ENCODE results near the gene LSM2.

DNA sequence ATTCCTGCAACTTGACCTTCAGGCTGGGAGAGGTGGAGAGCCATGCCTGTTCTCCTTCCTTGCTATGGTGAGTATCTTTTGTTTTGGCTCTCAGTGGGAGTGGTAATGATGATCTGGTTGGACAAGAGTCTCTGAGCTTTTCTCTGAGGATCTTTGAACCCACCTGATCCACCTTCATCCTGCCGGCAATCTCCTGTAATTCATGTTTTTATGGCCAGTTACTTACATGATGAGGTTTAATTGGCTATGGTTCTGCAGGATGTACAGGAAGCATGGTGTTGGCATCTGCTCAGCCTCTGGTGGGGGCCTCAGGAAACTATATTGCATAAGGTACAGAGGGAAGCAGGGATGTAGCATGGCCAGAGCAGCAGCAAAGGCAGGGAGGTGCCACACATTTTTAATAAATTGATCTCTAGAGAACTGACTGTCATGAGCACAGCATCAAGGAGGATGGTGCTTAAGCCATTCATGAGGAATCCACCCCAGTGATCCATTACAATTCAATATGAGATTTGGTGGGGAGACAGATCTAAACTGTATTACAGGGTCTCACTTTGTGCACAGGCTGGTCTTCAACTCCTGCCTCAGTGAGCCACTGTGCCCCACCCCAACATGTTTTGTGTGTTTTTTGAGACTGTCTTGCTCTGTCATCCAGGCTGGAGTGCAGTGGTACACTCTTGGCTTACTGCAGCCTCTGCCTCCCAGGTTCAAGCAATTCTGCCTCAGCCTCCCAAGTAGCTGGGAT lies 30.8 kb upstream of the LSM2 start:
- TF ChIP-seq, protein P1, sequence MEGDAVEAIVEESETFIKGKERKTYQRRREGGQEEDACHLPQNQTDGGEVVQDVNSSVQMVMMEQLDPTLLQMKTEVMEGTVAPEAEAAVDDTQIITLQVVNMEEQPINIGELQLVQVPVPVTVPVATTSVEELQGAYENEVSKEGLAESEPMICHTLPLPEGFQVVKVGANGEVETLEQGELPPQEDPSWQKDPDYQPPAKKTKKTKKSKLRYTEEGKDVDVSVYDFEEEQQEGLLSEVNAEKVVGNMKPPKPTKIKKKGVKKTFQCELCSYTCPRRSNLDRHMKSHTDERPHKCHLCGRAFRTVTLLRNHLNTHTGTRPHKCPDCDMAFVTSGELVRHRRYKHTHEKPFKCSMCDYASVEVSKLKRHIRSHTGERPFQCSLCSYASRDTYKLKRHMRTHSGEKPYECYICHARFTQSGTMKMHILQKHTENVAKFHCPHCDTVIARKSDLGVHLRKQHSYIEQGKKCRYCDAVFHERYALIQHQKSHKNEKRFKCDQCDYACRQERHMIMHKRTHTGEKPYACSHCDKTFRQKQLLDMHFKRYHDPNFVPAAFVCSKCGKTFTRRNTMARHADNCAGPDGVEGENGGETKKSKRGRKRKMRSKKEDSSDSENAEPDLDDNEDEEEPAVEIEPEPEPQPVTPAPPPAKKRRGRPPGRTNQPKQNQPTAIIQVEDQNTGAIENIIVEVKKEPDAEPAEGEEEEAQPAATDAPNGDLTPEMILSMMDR (IDR thresholded peaks at IDR 0.05): peak in 3 of 6 experiments; percentile 17 to 22 (median 19)
- TF ChIP-seq POLR2A (IDR thresholded peaks at IDR 0.05): peak in 1 of 2 donors; percentile 34
